Spleen (tissue), 7 donors: ENCODE results near the gene DTNA.

ENCODE experiments used
- CTCF ChIP-seq, 11 experiments: fragments of 200-600 bp in 7 of 11; fragments of 450-650 bp in 4 of 11; sonication (generic) in 4 of 11; IDR thresholded peaks in 8 of 11; conservative IDR thresholded peaks in 3 of 11; 1 replicate in 7 of 11; 2 replicates in 4 of 11; pipeline versions ENCODE4 v1.4.0 to v1.8.0; 2016 to 2021; ENCODE audit warnings: antibody characterized with exemption in 11 of 11, inconsistent platforms in 4 of 11, mild to moderate bottlenecking in 1 of 11
- POLR2A ChIP-seq, 3 donors: fragments of 450-650 bp; IDR thresholded peaks; one replicate each; pipeline ENCODE4 v1.5.1; 2017; ENCODE audit warnings: antibody characterized with exemption in 3 of 3, mild to moderate bottlenecking in 1 of 3
- POLR2AphosphoS5 ChIP-seq, 3 donors: sonication (generic); formaldehyde crosslinking; IDR thresholded peaks; one replicate each; pipeline ENCODE4 v1.5.1; 2017; ENCODE audit warnings: antibody characterized with exemption in 3 of 3
- donor health status: DM: no; HTN: no; CAD: no; lungs with moderate emphysema.
- donor health status: DM: no; HTN: no; CAD: no.
- donor health status: DM: no; HTN: no; CAD: no.

GRCh38 chr18:34909637-34910364 lies 199.7 kb downstream of the DTNA start:
- TF ChIP-seq CTCF (IDR thresholded peaks at IDR 0.05 in 8 of 11, conservative IDR thresholded peaks at IDR 0.05 in 3 of 11) (no peak), POLR2AphosphoS5 (IDR thresholded peaks at IDR 0.05) (no peak), POLR2A (IDR thresholded peaks at IDR 0.05) (no peak)
